HEK293 (cell line): ENCODE data around the gene PDE10A.

Source experiments
- CTCF ChIA-PET: fragments of 350-600 bp; formaldehyde crosslinking; extraction: SDS; loops from one replicate; lab custom pipeline; 2021; ENCODE audit warnings: antibody characterized with exemption; lab: Yijun Ruan, JAX
- POLR2A ChIA-PET: fragments of 300-600 bp; formaldehyde crosslinking; extraction: SDS; loops from one replicate; lab custom pipeline; 2020; ENCODE audit warnings: antibody characterized with exemption, inconsistent platforms; lab: Yijun Ruan, JAX
- H3K27ac ChIP-seq: fragments of 200-500 bp; sonication (Bioruptor generic); 2 replicates; pipeline ENCODE4 v1.5.1; 2014; ENCODE audit warnings: low read depth, low read length, control low read depth, inconsistent platforms; ENCODE audit errors: extremely low read depth
- H3K36me3 ChIP-seq, 2 experiments: fragments of 200-500 bp in 1 of 2; sonication (Bioruptor generic) in 1 of 2; 1 replicate in 1 of 2; 2 replicates in 1 of 2; pipeline ENCODE4 v1.5.1; 2014 to 2017; ENCODE audit warnings: inconsistent platforms in 2 of 2, low read length in 2 of 2; ENCODE audit not compliant: control insufficient read depth in 2 of 2, insufficient read depth in 1 of 2
- H3K4me1 ChIP-seq: fragments of 200-500 bp; sonication (Bioruptor generic); 2 replicates; pipeline ENCODE4 v1.5.1; 2014; ENCODE audit warnings: mild to moderate bottlenecking, low read length, inconsistent platforms; ENCODE audit not compliant: control insufficient read depth, insufficient read depth
- H3K4me3 ChIP-seq: 2 replicates; pipeline ENCODE4 v1.5.1; 2011; ENCODE audit warnings: low read depth, mild to moderate bottlenecking, control low read depth, low read length, moderate library complexity
- H3K9me3 ChIP-seq: fragments of 200-500 bp; sonication (Bioruptor generic); 2 replicates; pipeline ENCODE4 v1.5.1; 2014; ENCODE audit warnings: low read depth, low read length, inconsistent platforms; ENCODE audit not compliant: control insufficient read depth, insufficient read depth
- EGR2 ChIP-seq: fragments of 450-650 bp; formaldehyde crosslinking; IDR thresholded peaks from 2 replicates; pipeline ENCODE4 v1.5.1; 2016; ENCODE audit warnings: low read depth, missing biosample characterization, missing genetic modification characterization
- KLF16 ChIP-seq: fragments of 450-650 bp; formaldehyde crosslinking; IDR thresholded peaks from 2 replicates; pipeline ENCODE4 v1.5.1; 2017; ENCODE audit warnings: missing biosample characterization, missing genetic modification characterization
- PATZ1 ChIP-seq: fragments of 450-650 bp; formaldehyde crosslinking; IDR thresholded peaks from 2 replicates; pipeline ENCODE4 v1.5.1; 2016; ENCODE audit warnings: missing biosample characterization, missing genetic modification characterization
- TRIM28 ChIP-seq: IDR thresholded peaks from 2 replicates; pipeline ENCODE4 v1.6.1; 2011; ENCODE audit warnings: low read length, control low read depth, borderline replicate concordance
- ZFHX2 ChIP-seq: fragments of 450-650 bp; formaldehyde crosslinking; conservative IDR thresholded peaks from 2 replicates; pipeline ENCODE4 v1.5.1; 2016; ENCODE audit warnings: missing biosample characterization, missing genetic modification characterization
- ZNF175 ChIP-seq: fragments of 450-650 bp; formaldehyde crosslinking; IDR thresholded peaks from 2 replicates; pipeline ENCODE4 v1.5.1; 2016; ENCODE audit warnings: missing biosample characterization, missing genetic modification characterization
- ZNF311 ChIP-seq: fragments of 450-650 bp; formaldehyde crosslinking; IDR thresholded peaks from 2 replicates; pipeline ENCODE4 v1.5.1; 2017; ENCODE audit warnings: missing biosample characterization, missing genetic modification characterization, borderline replicate concordance
- ZNF366 ChIP-seq: fragments of 450-650 bp; formaldehyde crosslinking; conservative IDR thresholded peaks from 2 replicates; pipeline ENCODE4 v1.5.1; 2016; ENCODE audit warnings: missing biosample characterization, missing genetic modification characterization
- ZNF529 ChIP-seq: fragments of 450-650 bp; formaldehyde crosslinking; IDR thresholded peaks from 2 replicates; pipeline ENCODE4 v1.5.1; 2017; ENCODE audit warnings: missing genetic modification characterization, missing biosample characterization; ENCODE audit not compliant: insufficient replicate concordance
- ZNF629 ChIP-seq: fragments of 450-650 bp; formaldehyde crosslinking; IDR thresholded peaks from 2 replicates; pipeline ENCODE4 v1.5.1; 2017; ENCODE audit warnings: missing biosample characterization, missing genetic modification characterization
- ZNF747 ChIP-seq: fragments of 450-650 bp; formaldehyde crosslinking; IDR thresholded peaks from 2 replicates; pipeline ENCODE4 v1.5.1; 2016; ENCODE audit warnings: missing biosample characterization, missing genetic modification characterization
- ZNF776 ChIP-seq: fragments of 450-650 bp; formaldehyde crosslinking; IDR thresholded peaks from 2 replicates; pipeline ENCODE4 v1.5.0; 2017; ENCODE audit warnings: missing biosample characterization, missing genetic modification characterization, borderline replicate concordance
- ZSCAN4 ChIP-seq: fragments of 450-650 bp; formaldehyde crosslinking; IDR thresholded peaks from 2 replicates; pipeline ENCODE4 v1.5.1; 2017; ENCODE audit warnings: missing biosample characterization, missing genetic modification characterization
- TF ChIP-seq, protein P1 (sequence below): fragments of 450-650 bp; formaldehyde crosslinking; IDR thresholded peaks from 2 replicates; pipeline ENCODE4 v1.5.1; 2016; ENCODE audit warnings: missing biosample characterization, missing genetic modification characterization
- TF ChIP-seq, protein P2 (sequence below): fragments of 450-650 bp; formaldehyde crosslinking; IDR thresholded peaks from 2 replicates; pipeline ENCODE4 v1.5.1; 2016; ENCODE audit warnings: missing biosample characterization, missing genetic modification characterization, low read depth
- TF ChIP-seq, protein P3 (sequence below): fragments of 450-650 bp; formaldehyde crosslinking; IDR thresholded peaks from 2 replicates; pipeline ENCODE4 v1.5.1; 2016; ENCODE audit warnings: missing biosample characterization, missing genetic modification characterization
- TF ChIP-seq, protein P4 (sequence below): fragments of 450-650 bp; formaldehyde crosslinking; IDR thresholded peaks from 2 replicates; pipeline ENCODE4 v1.5.1; 2016; ENCODE audit warnings: missing biosample characterization, missing genetic modification characterization
- TF ChIP-seq, protein P5 (sequence below): fragments of 450-650 bp; formaldehyde crosslinking; IDR thresholded peaks from 2 replicates; pipeline ENCODE4 v1.5.1; 2016; ENCODE audit warnings: missing biosample characterization, missing genetic modification characterization

The PDE10A gene

DNA sequence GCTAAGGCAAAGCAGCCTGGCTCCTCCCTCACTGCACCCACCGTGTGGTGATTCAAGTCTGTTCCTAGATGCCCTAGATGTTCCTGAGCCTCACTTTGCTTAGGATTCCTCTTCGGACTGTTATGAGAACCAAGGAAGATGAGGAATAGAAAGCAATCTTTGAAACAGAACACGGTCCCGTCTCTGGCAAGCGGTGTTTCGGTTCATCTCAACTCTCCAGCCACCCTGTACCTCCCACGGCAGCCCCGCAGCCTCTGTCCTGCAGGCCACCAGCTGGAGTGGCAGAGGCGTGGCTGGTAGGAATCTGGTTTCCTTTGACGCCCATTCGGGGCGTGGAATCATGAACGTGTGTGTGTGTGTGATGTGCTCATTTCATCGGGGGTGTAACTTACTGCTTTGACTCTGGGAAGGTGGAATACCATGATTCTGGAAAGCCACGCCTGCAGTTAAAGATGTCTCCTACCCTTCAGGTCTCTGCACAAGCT lies 21.3 kb downstream of the PDE10A start (continued):
- TF ChIP-seq ZSCAN4 (tag by site-specific recombination) (peak; percentile 43; the same call in 1 of the 2 replicates), PATZ1 (tag by site-specific recombination) (peak; percentile 30; the same call in 1 of the 2 replicates), ZNF366 (tag by site-specific recombination) (0 out of 2 replicates have a peak, but pooled peaks have one; percentile 14)
- TF ChIP-seq, protein P1, sequence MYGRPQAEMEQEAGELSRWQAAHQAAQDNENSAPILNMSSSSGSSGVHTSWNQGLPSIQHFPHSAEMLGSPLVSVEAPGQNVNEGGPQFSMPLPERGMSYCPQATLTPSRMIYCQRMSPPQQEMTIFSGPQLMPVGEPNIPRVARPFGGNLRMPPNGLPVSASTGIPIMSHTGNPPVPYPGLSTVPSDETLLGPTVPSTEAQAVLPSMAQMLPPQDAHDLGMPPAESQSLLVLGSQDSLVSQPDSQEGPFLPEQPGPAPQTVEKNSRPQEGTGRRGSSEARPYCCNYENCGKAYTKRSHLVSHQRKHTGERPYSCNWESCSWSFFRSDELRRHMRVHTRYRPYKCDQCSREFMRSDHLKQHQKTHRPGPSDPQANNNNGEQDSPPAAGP: peak; percentile 56; the same call in 1 of the 2 replicates

GRCh38 chr6:165640806-165641205 lies 22.2 kb downstream of the PDE10A start:
- TF ChIP-seq ZNF747 (no peak), ZNF629 (tag by site-specific recombination) (peak; percentile 59; the same call in 1 of the 2 replicates)
- TF ChIP-seq, protein P2, sequence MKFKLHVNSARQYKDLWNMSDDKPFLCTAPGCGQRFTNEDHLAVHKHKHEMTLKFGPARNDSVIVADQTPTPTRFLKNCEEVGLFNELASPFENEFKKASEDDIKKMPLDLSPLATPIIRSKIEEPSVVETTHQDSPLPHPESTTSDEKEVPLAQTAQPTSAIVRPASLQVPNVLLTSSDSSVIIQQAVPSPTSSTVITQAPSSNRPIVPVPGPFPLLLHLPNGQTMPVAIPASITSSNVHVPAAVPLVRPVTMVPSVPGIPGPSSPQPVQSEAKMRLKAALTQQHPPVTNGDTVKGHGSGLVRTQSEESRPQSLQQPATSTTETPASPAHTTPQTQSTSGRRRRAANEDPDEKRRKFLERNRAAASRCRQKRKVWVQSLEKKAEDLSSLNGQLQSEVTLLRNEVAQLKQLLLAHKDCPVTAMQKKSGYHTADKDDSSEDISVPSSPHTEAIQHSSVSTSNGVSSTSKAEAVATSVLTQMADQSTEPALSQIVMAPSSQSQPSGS (tag by site-specific recombination): peak; percentile 55; the same call in 1 of the 2 replicates
- Histone ChIP-seq H3K9me3 (no peaks in the 10 kb centered on the region), H3K27ac (no peak overlapping the region), H3K36me3 (no peaks in the 10 kb centered on the region), H3K4me1 (peaks cover 9% of the 10 kb centered on the region; the same call in 1 of the 2 replicates), H3K4me3 (no peak overlapping the region)
- ChIA-PET CTCF (interaction anchor here (0.6 to 0.9 kb wide), 3 partner anchors 201 to 635 kb away, joined by 3 to 5 read pairs (median 3); no protein-coding TSS in a partner anchor), POLR2A (no interaction called here)

- POLR2A ChIA-PET: no interaction called here
- CTCF ChIA-PET: interaction anchor here (0.6 to 0.7 kb wide), 2 partner anchors 31 to 234 kb away, joined by 3 to 4 read pairs; no protein-coding TSS in a partner anchor
- peaks cover 13% of the 10 kb centered on the region; the same call in 1 of the 2 replicates for H3K4me1 ChIP-seq
Measured at GRCh38 chr6:165638530-165638929, 24.5 kb downstream of the PDE10A start.

More at GRCh38 chr6:165638530-165638929, 24.5 kb downstream of the PDE10A start:
- Histone ChIP-seq H3K27ac (no peak overlapping the region), H3K9me3 (no peaks in the 10 kb centered on the region), H3K36me3 (no peaks in the 10 kb centered on the region), H3K4me3 (no peak overlapping the region)
- TF ChIP-seq, protein P3, sequence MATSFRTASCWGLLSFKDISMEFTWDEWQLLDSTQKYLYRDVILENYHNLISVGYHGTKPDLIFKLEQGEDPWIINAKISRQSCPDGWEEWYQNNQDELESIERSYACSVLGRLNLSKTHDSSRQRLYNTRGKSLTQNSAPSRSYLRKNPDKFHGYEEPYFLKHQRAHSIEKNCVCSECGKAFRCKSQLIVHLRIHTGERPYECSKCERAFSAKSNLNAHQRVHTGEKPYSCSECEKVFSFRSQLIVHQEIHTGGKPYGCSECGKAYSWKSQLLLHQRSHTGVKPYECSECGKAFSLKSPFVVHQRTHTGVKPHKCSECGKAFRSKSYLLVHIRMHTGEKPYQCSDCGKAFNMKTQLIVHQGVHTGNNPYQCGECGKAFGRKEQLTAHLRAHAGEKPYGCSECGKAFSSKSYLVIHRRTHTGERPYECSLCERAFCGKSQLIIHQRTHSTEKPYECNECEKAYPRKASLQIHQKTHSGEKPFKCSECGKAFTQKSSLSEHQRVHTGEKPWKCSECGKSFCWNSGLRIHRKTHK (tag by site-specific recombination): no peak
- TF ChIP-seq TRIM28: no peak
- no peak for TF ChIP-seq KLF16 (tag by site-specific recombination)
- TF ChIP-seq ZFHX2 (tag by site-specific recombination): peak; percentile 29; the same call in 1 of the 2 replicates
- no peak for TF ChIP-seq ZNF311
- TF ChIP-seq, protein P4, sequence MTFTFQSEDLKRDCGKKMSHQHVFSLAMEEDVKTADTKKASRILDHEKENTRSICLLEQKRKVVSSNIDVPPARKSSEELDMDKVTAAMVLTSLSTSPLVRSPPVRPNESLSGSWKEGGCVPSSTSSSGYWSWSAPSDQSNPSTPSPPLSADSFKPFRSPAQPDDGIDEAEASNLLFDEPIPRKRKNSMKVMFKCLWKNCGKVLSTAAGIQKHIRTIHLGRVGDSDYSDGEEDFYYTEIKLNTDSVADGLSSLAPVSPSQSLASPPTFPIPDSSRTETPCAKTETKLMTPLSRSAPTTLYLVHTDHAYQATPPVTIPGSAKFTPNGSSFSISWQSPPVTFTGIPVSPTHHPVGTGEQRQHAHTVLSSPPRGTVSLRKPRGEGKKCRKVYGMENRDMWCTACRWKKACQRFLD (tag by site-specific recombination): no peak
- no peak for TF ChIP-seq ZNF529
- TF ChIP-seq ZNF747: no peak
- no peak for TF ChIP-seq ZNF776
- TF ChIP-seq EGR2 (tag by site-specific recombination): peak; percentile 26; the same call in 1 of the 2 replicates
- TF ChIP-seq, protein P5, sequence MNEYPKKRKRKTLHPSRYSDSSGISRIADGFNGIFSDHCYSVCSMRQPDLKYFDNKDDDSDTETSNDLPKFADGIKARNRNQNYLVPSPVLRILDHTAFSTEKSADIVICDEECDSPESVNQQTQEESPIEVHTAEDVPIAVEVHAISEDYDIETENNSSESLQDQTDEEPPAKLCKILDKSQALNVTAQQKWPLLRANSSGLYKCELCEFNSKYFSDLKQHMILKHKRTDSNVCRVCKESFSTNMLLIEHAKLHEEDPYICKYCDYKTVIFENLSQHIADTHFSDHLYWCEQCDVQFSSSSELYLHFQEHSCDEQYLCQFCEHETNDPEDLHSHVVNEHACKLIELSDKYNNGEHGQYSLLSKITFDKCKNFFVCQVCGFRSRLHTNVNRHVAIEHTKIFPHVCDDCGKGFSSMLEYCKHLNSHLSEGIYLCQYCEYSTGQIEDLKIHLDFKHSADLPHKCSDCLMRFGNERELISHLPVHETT (tag by site-specific recombination): no peak
- TF ChIP-seq ZNF175 (tag by site-specific recombination): no peak
